T-helper 1 cell treated with Interleukin-12 subunit alpha and Interleukin-12 subunit beta and Interleukin-4 antibody, amounts not matched to agents 30 μg/mL and 1 μg/mL, for 36 hours (primary cell): ENCODE measurements around the gene KLHL6.
A peak's percentile ranks its signal among the peaks of the same experiment; 100 is the strongest.
"Not testable (repeated sequence)": the region's sequence is repeated elsewhere in the genome, so short reads cannot be mapped to it uniquely, and the experiment has no call there.

Source experiments
- H3K27ac Mint-ChIP-seq: one replicate; pipeline ENCODE4 v1.8.0; 2021; ENCODE audit warnings: mild to moderate bottlenecking, mixed read lengths
- H3K27me3 Mint-ChIP-seq: one replicate; pipeline ENCODE4 v1.8.0; 2021; ENCODE audit warnings: low read depth, mixed read lengths
- H3K36me3 Mint-ChIP-seq: one replicate; pipeline ENCODE4 v1.8.0; 2021; ENCODE audit warnings: low read depth, mixed read lengths
- H3K4me1 Mint-ChIP-seq: one replicate; pipeline ENCODE4 v1.8.0; 2021; ENCODE audit warnings: low read depth, mixed read lengths
- H3K4me3 Mint-ChIP-seq: one replicate; pipeline ENCODE4 v1.8.0; 2021; ENCODE audit warnings: mild to moderate bottlenecking, moderate library complexity, mixed read lengths
- H3K9me3 Mint-ChIP-seq: one replicate; pipeline ENCODE4 v1.8.0; 2021; ENCODE audit warnings: mixed read lengths

Gene KLHL6

GRCh38 chr3:183513046-183513706 is 42.3 kb downstream of the KLHL6 start:
- Mint-ChIP-seq H3K27me3 (no peaks in the 10 kb centered on the region), H3K4me3 (peak overlapping the region; percentile 53), H3K36me3 (peaks cover 29% of the 10 kb centered on the region), H3K27ac (peak overlapping the region; percentile 82), H3K9me3 (no peaks in the 10 kb centered on the region), H3K4me1 (peaks cover 47% of the 10 kb centered on the region)

DNA sequence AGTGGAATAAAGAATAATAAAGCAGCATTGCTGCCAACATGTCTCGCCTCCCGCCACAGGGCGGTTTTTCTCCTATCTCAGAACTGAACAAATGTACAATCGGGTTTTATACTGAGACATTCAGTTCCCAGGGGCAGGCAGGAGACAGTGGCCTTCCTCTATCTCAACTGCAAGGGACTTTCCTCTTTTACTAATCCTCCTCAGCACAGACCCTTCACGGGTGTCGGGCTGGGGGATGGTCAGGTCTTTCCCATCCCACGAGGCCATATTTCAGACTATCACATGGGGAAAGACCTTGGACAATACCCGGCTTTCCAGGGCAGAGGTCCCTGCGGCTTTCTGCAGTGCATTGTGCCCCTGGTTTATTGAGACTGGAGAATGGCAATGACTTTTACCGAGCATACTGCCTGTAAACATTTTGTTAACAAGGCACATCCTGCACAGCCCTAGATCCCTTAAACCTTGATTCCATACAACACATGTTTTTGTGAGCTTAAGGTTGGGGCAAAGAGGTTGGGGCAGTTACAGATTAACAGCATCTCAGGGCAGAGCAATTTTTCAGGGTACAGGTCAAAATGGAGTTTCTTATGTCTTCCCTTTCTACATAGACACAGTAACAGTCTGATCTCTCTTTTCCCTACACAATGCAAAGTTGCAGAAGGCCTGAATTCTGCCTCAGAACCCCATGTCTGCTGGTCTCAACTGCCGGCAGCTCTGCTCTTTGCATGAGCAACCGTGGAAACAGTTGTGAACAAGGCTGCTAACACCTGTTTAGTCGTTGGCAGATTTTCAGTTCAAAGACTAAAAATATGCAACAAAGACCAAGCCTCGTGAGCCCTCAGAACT is 44.0 kb downstream of the KLHL6 start:
- peaks cover 32% of the 10 kb centered on the region for H3K36me3 Mint-ChIP-seq
- H3K27ac Mint-ChIP-seq, result not testable (repeated sequence)

DNA sequence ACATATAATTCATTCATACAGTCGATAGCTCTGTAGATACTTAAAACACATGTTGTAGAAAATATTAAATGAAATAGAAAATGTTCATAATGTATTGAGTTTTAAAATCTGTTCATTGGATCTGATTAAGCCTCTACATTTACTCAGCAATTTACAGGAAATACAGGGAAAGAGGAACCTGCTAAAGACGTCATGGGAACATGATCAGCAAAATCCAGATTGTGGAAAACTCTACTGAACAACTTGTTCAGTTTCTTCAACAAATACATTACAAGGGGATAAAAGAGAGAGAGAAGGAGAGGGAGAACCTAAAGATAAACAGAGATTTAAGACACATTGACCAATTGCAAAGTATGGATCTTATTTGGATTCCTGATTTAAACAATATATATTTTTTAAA is 46.7 kb downstream of the KLHL6 start:
- peaks cover 23% of the 10 kb centered on the region for H3K4me1 Mint-ChIP-seq
- H3K4me3 Mint-ChIP-seq, result no peak overlapping the region
- H3K27ac Mint-ChIP-seq, result no peak overlapping the region
- no peaks in the 10 kb centered on the region for H3K9me3 Mint-ChIP-seq
- H3K27me3 Mint-ChIP-seq, result no peaks in the 10 kb centered on the region
- H3K36me3 Mint-ChIP-seq, result peaks cover 33% of the 10 kb centered on the region

More for the DNA sequence above, 44.0 kb downstream of the KLHL6 start:
- H3K27me3 Mint-ChIP-seq, H3K9me3 Mint-ChIP-seq, H3K4me3 Mint-ChIP-seq: not testable (repeated sequence)
- H3K4me1 Mint-ChIP-seq, result peaks cover 39% of the 10 kb centered on the region

DNA sequence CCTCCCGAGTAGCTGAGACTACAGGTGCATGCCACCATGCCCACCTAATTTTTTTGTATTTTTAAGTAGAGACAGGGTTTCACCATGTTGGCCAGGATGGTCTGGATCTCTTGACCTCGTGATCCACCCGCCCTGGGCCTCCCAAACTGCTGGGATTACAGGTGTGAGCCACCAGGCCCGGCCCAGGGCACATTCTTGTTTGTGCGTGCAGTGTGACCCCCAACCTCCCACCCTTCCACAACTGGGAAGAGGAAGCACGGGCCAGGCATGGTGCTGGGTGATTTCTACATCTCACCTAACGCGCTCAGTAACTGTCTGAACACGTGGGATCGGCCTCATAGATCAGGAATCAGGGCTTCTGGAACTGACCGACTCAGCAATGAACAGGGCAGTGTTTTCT is 48.0 kb downstream of the KLHL6 start:
- Mint-ChIP-seq H3K36me3 (peaks cover 41% of the 10 kb centered on the region), H3K4me1 (peaks cover 13% of the 10 kb centered on the region), H3K27me3 (no peaks in the 10 kb centered on the region), H3K9me3 (no peaks in the 10 kb centered on the region), H3K27ac (no peak overlapping the region), H3K4me3 (no peak overlapping the region)

DNA sequence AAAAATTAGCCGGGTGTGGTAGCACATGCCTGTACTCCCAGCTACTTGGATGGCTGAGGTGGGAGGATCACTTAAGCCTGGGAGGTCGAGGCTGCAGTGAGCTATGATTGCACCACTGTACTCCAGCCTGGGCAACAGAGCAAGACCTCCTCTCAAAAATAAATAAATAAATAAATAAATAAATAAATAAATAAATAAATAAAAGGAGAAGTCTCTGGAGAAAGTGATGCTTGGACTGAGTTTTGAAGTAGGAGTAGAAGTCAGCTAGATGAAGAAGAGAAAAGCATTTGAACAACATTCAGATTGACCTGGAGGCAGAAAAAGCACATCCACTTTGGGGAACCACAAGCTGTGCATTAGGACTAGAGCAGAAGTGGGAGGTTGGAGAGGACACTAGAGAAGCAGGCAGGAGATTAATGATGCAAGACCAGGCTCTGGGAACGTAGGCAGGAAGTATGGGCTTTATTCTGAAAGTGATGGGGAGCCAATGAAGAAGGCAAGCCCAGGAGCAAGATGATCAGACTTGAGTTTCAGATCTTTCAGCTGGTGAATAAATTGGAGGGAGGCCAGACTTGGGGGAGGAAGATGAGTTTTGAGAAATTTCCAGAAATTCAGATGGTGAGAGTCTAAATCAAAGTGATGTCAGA is 48.7 kb downstream of the KLHL6 start:
- H3K27ac Mint-ChIP-seq, result no peak overlapping the region
- no peak overlapping the region for H3K4me3 Mint-ChIP-seq
- peaks cover 39% of the 10 kb centered on the region for H3K36me3 Mint-ChIP-seq
- no peaks in the 10 kb centered on the region for H3K9me3 Mint-ChIP-seq
- H3K27me3 Mint-ChIP-seq, result no peaks in the 10 kb centered on the region
- peaks cover 11% of the 10 kb centered on the region for H3K4me1 Mint-ChIP-seq

GRCh38 chr3:183504597-183504996 is 50.9 kb downstream of the KLHL6 start:
- Mint-ChIP-seq H3K27me3 (no peaks in the 10 kb centered on the region), H3K36me3 (peaks cover 45% of the 10 kb centered on the region), H3K9me3 (no peaks in the 10 kb centered on the region), H3K27ac (no peak overlapping the region), H3K4me3 (no peak overlapping the region), H3K4me1 (peaks cover 11% of the 10 kb centered on the region)

DNA sequence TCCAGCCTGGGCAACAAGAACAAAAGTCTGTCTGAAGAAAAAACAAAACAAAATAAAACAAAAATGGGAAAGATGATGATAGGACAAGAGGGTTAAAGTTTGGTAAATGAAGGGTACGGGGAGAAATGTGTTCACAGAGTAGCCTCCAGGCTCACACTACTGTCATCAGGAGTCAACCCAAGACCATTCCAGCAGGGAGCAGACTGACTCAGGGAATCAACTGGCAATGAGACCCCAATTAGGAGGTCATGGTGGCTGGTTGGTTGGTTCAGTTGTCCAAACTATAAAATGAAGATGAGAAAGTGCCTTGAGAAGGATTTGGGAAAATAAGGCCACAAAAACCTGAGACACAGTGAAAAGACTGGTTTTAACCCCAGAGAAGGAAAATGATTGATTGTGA is 51.8 kb downstream of the KLHL6 start:
- no peaks in the 10 kb centered on the region for H3K9me3 Mint-ChIP-seq
- no peak overlapping the region for H3K27ac Mint-ChIP-seq
- peaks cover 42% of the 10 kb centered on the region for H3K36me3 Mint-ChIP-seq
- no peak overlapping the region for H3K4me3 Mint-ChIP-seq
- peaks cover 11% of the 10 kb centered on the region for H3K4me1 Mint-ChIP-seq
- no peaks in the 10 kb centered on the region for H3K27me3 Mint-ChIP-seq

GRCh38 chr3:183502237-183503181 is 53.0 kb downstream of the KLHL6 start:
- Mint-ChIP-seq H3K9me3 (no peaks in the 10 kb centered on the region), H3K4me1 (peaks cover 12% of the 10 kb centered on the region), H3K27me3 (no peaks in the 10 kb centered on the region), H3K27ac (no peak overlapping the region), H3K4me3 (no peak overlapping the region), H3K36me3 (peaks cover 44% of the 10 kb centered on the region)

- no peak overlapping the region for H3K27ac Mint-ChIP-seq
Measured at GRCh38 chr3:183500981-183501704, 54.4 kb downstream of the KLHL6 start.

DNA sequence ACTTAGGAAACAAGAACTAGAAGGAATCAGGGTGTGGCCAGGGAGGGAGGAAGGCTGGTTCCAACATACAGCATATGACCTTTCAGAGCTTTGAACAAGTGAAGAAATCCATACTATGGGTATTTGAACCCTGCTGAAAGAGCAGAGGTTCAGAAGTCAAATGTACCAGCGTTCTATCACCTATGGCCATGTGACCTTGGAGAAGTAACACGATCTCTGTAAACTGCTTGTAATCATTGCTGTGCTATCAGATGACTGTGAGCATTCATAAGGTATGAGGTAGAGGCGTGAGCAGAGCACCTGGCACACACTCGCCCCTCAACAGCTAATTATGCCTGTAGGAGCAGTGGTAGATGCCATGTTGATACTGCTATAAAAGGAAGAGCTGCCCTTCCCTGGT is 55.2 kb downstream of the KLHL6 start:
- Mint-ChIP-seq H3K36me3 (peaks cover 37% of the 10 kb centered on the region), H3K9me3 (no peaks in the 10 kb centered on the region), H3K27me3 (no peaks in the 10 kb centered on the region), H3K4me1 (peaks cover 9% of the 10 kb centered on the region), H3K27ac (no peak overlapping the region), H3K4me3 (no peak overlapping the region)

More at GRCh38 chr3:183500981-183501704, 54.4 kb downstream of the KLHL6 start:
- Mint-ChIP-seq H3K4me3 (no peak overlapping the region), H3K4me1 (peaks cover 7% of the 10 kb centered on the region), H3K9me3 (no peaks in the 10 kb centered on the region), H3K36me3 (peaks cover 41% of the 10 kb centered on the region), H3K27me3 (no peaks in the 10 kb centered on the region)

DNA sequence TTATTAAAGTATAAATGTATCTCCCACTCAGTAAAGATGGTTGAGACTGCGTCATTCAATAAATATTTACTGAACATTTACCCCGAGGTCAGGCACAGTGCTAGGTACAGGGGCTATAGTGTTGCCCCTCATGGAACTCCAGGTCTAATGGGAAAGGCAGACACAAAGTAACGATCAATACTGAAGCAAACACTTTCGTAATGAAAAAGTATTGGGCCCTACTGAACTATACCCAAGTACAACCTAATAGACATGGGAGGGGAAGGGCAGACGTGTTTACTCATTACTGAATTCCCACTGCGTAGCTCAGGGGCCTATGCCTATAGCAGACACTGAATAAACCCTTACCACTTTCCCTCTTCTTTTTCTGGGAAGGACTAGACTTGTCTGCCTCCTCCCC is 56.9 kb downstream of the KLHL6 start:
- H3K27ac Mint-ChIP-seq, result no peak overlapping the region
- H3K27me3 Mint-ChIP-seq, result no peaks in the 10 kb centered on the region
- H3K9me3 Mint-ChIP-seq, result no peaks in the 10 kb centered on the region
- H3K36me3 Mint-ChIP-seq, result peaks cover 34% of the 10 kb centered on the region
- no peak overlapping the region for H3K4me3 Mint-ChIP-seq
- H3K4me1 Mint-ChIP-seq, result peaks cover 8% of the 10 kb centered on the region

DNA sequence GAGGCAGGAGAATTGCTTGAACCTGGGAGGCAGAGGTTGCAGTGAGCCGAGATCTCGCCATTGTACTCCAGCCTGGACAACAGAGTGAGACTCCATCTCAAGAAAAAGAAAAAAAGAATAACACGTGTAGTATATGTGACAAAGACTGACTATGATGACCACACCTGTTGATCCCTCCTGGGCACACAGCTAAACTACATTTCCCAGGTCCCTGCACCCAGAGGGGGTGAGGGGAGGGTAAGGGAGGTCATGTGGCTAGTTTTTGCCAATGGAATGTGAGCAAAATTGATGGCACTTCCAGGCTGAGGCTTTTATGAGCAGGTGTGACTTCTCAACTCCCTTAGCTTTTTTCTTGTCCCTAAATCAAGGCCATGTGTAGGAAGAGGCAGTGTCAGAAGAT is 58.2 kb downstream of the KLHL6 start:
- Mint-ChIP-seq H3K4me1 (peaks cover 8% of the 10 kb centered on the region), H3K4me3 (no peak overlapping the region), H3K36me3 (peaks cover 35% of the 10 kb centered on the region), H3K27me3 (no peaks in the 10 kb centered on the region), H3K9me3 (no peaks in the 10 kb centered on the region), H3K27ac (no peak overlapping the region)

DNA sequence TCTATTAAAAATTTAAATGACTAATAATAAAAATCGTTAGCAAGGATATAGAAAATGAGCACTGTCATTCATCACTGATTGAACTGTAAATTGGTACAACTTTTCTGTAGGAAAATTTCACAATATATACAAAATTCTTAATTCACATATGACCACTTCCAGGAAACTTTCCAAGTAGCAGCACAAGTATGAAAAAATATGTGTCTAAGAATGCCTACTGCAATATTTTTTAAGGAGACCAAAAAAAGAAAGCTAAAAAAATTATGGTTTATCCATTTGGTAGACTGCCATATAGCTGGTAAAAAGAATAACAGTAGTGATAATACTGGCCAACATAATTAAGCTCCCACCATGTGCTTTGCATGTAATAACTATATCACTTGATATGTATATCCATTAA is 59.2 kb downstream of the KLHL6 start:
- no peak overlapping the region for H3K27ac Mint-ChIP-seq
- peaks cover 9% of the 10 kb centered on the region for H3K4me1 Mint-ChIP-seq
- peaks cover 40% of the 10 kb centered on the region for H3K36me3 Mint-ChIP-seq
- H3K9me3 Mint-ChIP-seq, result no peaks in the 10 kb centered on the region
- no peaks in the 10 kb centered on the region for H3K27me3 Mint-ChIP-seq
- no peak overlapping the region for H3K4me3 Mint-ChIP-seq
